ENCODE data around the gene MRPL53. TPM values are rescaled to one million over a fixed set of nuclear protein-coding genes. Genes with fewer than 3 reads are reported as not detected.
A peak's percentile ranks its signal among the peaks of the same experiment; 100 is the strongest.

The MRPL53 gene
- total and polyA plus RNA-seq, 2 of the 13 experiments (the other 11 are each of a cell fraction or from before 2014, with no cell fraction given): 34.3 to 51.9 TPM

- TF ChIP-seq, protein P1, sequence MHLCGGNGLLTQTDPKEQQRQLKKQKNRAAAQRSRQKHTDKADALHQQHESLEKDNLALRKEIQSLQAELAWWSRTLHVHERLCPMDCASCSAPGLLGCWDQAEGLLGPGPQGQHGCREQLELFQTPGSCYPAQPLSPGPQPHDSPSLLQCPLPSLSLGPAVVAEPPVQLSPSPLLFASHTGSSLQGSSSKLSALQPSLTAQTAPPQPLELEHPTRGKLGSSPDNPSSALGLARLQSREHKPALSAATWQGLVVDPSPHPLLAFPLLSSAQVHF (CRISPR knock-in tag; IDR thresholded peaks at IDR 0.05): 0 out of 2 replicates have a peak, but pooled peaks have one; percentile 30
- no peak for TF ChIP-seq AFF4 (CRISPR knock-in tag; IDR thresholded peaks at IDR 0.05)
- TF ChIP-seq SRF (IDR thresholded peaks at IDR 0.05; ENCODE audit: low read depth, low read length): no peak
- TF ChIP-seq HMGXB4 (CRISPR knock-in tag; IDR thresholded peaks at IDR 0.05; ENCODE audit: borderline replicate concordance in 1 of 2, low read depth in 1 of 2): peak in 1 of 2 experiments; percentile 19; a peak in 1 of 4 replicates
- no peak for TF ChIP-seq ZNF180 (CRISPR knock-in tag; IDR thresholded peaks at IDR 0.05; ENCODE audit: borderline replicate concordance, low read depth)
- TF ChIP-seq ZNF530 (CRISPR knock-in tag; IDR thresholded peaks at IDR 0.05; ENCODE audit: low read depth): 0 out of 2 replicates have a peak, but pooled peaks have one; percentile 53
- no peak for TF ChIP-seq ZSCAN12 (CRISPR knock-in tag; IDR thresholded peaks at IDR 0.05)
- peak; percentile 49 for TF ChIP-seq RBM39 (IDR thresholded peaks at IDR 0.05; ENCODE audit: low read depth, low read length, poor library complexity, severe bottlenecking)
- no peak for TF ChIP-seq RFXAP (CRISPR knock-in tag; IDR thresholded peaks at IDR 0.05; ENCODE audit: borderline replicate concordance)
- TF ChIP-seq HCFC1 (IDR thresholded peaks at IDR 0.05; ENCODE audit: low read depth, low read length): no peak
- no peak for TF ChIP-seq SRSF4 (IDR thresholded peaks at IDR 0.05; ENCODE audit: low read depth, low read length, poor library complexity, severe bottlenecking)
- peak; percentile 20 for TF ChIP-seq ZNF296 (CRISPR knock-in tag; conservative IDR thresholded peaks at IDR 0.05)
- no peak for TF ChIP-seq PPARG (CRISPR knock-in tag; conservative IDR thresholded peaks at IDR 0.05)
- peak; percentile 84 for TF ChIP-seq GABPB1 (CRISPR knock-in tag; IDR thresholded peaks at IDR 0.05)
- TF ChIP-seq ZNF546 (CRISPR knock-in tag; conservative IDR thresholded peaks at IDR 0.05): no peak
- no peak for TF ChIP-seq ZFP62 (CRISPR knock-in tag; IDR thresholded peaks at IDR 0.05)
- TF ChIP-seq, protein P2, sequence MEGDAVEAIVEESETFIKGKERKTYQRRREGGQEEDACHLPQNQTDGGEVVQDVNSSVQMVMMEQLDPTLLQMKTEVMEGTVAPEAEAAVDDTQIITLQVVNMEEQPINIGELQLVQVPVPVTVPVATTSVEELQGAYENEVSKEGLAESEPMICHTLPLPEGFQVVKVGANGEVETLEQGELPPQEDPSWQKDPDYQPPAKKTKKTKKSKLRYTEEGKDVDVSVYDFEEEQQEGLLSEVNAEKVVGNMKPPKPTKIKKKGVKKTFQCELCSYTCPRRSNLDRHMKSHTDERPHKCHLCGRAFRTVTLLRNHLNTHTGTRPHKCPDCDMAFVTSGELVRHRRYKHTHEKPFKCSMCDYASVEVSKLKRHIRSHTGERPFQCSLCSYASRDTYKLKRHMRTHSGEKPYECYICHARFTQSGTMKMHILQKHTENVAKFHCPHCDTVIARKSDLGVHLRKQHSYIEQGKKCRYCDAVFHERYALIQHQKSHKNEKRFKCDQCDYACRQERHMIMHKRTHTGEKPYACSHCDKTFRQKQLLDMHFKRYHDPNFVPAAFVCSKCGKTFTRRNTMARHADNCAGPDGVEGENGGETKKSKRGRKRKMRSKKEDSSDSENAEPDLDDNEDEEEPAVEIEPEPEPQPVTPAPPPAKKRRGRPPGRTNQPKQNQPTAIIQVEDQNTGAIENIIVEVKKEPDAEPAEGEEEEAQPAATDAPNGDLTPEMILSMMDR (CRISPR knock-in tag; IDR thresholded peaks at IDR 0.05): peak; percentile 27; the same call in 1 of the 2 replicates
- no peak for TF ChIP-seq CHD2 (IDR thresholded peaks at IDR 0.05; ENCODE audit: low read depth, low read length)
- no peak for TF ChIP-seq RAD51 (IDR thresholded peaks at IDR 0.05; ENCODE audit: borderline replicate concordance)
- no peak for TF ChIP-seq DR1 (CRISPR knock-in tag; IDR thresholded peaks at IDR 0.05)
- 0 out of 2 replicates have a peak, but pooled peaks have one; percentile 23 for TF ChIP-seq ZNF891 (CRISPR knock-in tag; IDR thresholded peaks at IDR 0.05)
- TF ChIP-seq ZBTB38 (CRISPR knock-in tag; IDR thresholded peaks at IDR 0.05): peak; percentile 83; the same call in 1 of the 2 replicates
Observed at GRCh38 chr2:74497777-74498499, 25.5 kb upstream of the MRPL53 start (continued).

Data from HepG2 (cell line).